Transverse colon (tissue), 4 donors: ENCODE measurements around the gene MDFIC.

Experiments
- POLR2A ChIP-seq: fragments of 450-650 bp; IDR thresholded peaks from one replicate; pipeline ENCODE4 v1.6.1; 2016; ENCODE audit warnings: antibody characterized with exemption, mild to moderate bottlenecking, moderate library complexity
- POLR2AphosphoS5 ChIP-seq, 3 donors: sonication (generic); formaldehyde crosslinking; IDR thresholded peaks; one replicate each; pipeline ENCODE4 v1.6.1; 2016; ENCODE audit warnings: antibody characterized with exemption in 3 of 3
- TF ChIP-seq, protein P1 (sequence below), 5 experiments: fragments of 200-600 bp in 3 of 5; fragments of 450-650 bp in 2 of 5; sonication (generic) in 3 of 5; IDR thresholded peaks; 1 replicate in 2 of 5; 2 replicates in 3 of 5; pipeline ENCODE4 v1.5.1; 2016 to 2017; ENCODE audit warnings: antibody characterized with exemption in 5 of 5, inconsistent platforms in 3 of 5, mild to moderate bottlenecking in 2 of 5, moderate library complexity in 1 of 5

DNA sequence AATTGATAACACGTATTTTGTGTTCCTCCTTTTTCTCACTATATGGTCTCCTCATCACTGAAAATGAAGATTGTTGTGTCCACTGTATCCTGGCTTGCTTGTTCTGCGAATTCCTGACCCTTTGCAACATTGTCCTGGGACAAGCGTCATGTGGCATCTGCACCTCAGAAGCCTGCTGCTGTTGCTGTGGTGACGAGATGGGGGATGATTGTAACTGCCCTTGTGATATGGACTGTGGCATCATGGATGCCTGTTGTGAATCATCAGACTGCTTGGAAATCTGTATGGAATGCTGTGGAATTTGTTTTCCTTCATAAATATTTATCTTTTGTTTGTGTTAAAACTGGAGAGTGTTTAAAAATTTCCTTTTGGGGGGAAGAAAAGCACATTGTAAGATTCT is 93.7 kb downstream of the MDFIC start:
- TF ChIP-seq POLR2A = no peak
- TF ChIP-seq, protein P1, sequence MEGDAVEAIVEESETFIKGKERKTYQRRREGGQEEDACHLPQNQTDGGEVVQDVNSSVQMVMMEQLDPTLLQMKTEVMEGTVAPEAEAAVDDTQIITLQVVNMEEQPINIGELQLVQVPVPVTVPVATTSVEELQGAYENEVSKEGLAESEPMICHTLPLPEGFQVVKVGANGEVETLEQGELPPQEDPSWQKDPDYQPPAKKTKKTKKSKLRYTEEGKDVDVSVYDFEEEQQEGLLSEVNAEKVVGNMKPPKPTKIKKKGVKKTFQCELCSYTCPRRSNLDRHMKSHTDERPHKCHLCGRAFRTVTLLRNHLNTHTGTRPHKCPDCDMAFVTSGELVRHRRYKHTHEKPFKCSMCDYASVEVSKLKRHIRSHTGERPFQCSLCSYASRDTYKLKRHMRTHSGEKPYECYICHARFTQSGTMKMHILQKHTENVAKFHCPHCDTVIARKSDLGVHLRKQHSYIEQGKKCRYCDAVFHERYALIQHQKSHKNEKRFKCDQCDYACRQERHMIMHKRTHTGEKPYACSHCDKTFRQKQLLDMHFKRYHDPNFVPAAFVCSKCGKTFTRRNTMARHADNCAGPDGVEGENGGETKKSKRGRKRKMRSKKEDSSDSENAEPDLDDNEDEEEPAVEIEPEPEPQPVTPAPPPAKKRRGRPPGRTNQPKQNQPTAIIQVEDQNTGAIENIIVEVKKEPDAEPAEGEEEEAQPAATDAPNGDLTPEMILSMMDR (IDR thresholded peaks at IDR 0.05) = no peak
- peak in 1 of 3 donors; percentile 40 for TF ChIP-seq POLR2AphosphoS5 (IDR thresholded peaks at IDR 0.05)
